AG08396 (cell line): ENCODE measurements around the gene TSEN54.
A peak's percentile ranks its signal among the peaks of the same experiment; 100 is the strongest.
"Not testable (repeated sequence)": the region's sequence is repeated elsewhere in the genome, so short reads cannot be mapped to it uniquely, and the experiment has no call there.

Experiments
- DNase-seq: peaks from one replicate; pipeline ENCODE4 v3.0.0; 2012; ENCODE audit warnings: low spot score, mixed read lengths

TSEN54 gene

GRCh38 chr17:75518983-75519537 lies 2.7 kb downstream of the TSEN54 start:
- DNase-seq: no peak

GRCh38 chr17:75520413-75520812 lies 4.1 kb downstream of the TSEN54 start:
- not testable (repeated sequence) for DNase-seq

GRCh38 chr17:75521290-75521689 lies 5.0 kb downstream of the TSEN54 start:
- DNase-seq: no peak

- DNase-seq: no peak
Measured at GRCh38 chr17:75521951-75522727, 5.8 kb downstream of the TSEN54 start.

GRCh38 chr17:75523647-75524046 lies 7.3 kb downstream of the TSEN54 start:
- no peak for DNase-seq

- DNase-seq: no peak
Measured at GRCh38 chr17:75524269-75524969, 8.1 kb downstream of the TSEN54 start.

GRCh38 chr17:75524970-75525805 lies 8.9 kb downstream of the TSEN54 start, which contains the start of gene LLGL2:
TSS of gene LLGL2 (plus strand) at chr17:75525697. CDS start at chr17:75543427, 17,730 bp downstream.
- DNase-seq: peak; percentile 82

GRCh38 chr17:75525806-75526554 lies 9.7 kb downstream of the TSEN54 start:
- DNase-seq: no peak

GRCh38 chr17:75526555-75527270 lies 10.4 kb downstream of the TSEN54 start:
- DNase-seq: no peak

GRCh38 chr17:75530837-75531720 lies 14.8 kb downstream of the TSEN54 start:
- DNase-seq: no peak

- no peak for DNase-seq
Measured at GRCh38 chr17:75531721-75532072, 15.4 kb downstream of the TSEN54 start.

GRCh38 chr17:75535119-75535537 lies 18.8 kb downstream of the TSEN54 start:
- DNase-seq: no peak

- no peak for DNase-seq
Measured at GRCh38 chr17:75535871-75536270, 19.5 kb downstream of the TSEN54 start.

- DNase-seq: no peak
Measured at GRCh38 chr17:75536366-75536765, 20.0 kb downstream of the TSEN54 start.

- no peak for DNase-seq
Measured at GRCh38 chr17:75539967-75540729, 23.8 kb downstream of the TSEN54 start.

GRCh38 chr17:75540923-75541503 lies 24.7 kb downstream of the TSEN54 start:
- DNase-seq: no peak

- no peak for DNase-seq
Measured at GRCh38 chr17:75542229-75542628, 25.9 kb downstream of the TSEN54 start.

GRCh38 chr17:75542728-75543336 lies 26.5 kb downstream of the TSEN54 start:
- DNase-seq: no peak
